GM12864 (cell line): ENCODE results near the gene DHRS3.

Experiments
- DNase-seq: peaks from one replicate; pipeline ENCODE4 v3.0.0-alpha.2; 2011; ENCODE audit warnings: low read depth
- H3K4me3 ChIP-seq: 2 replicates; pipeline ENCODE4 v1.5.1; 2011; ENCODE audit warnings: mild to moderate bottlenecking, low read depth, low read length, control low read depth
- TF ChIP-seq, protein P1 (sequence below): IDR thresholded peaks from 2 replicates; pipeline ENCODE4 v1.5.1; 2011; ENCODE audit warnings: low read depth, mild to moderate bottlenecking, moderate library complexity, low read length, control low read depth, inconsistent platforms; ENCODE audit errors: missing control alignments

The DHRS3 gene

DNA sequence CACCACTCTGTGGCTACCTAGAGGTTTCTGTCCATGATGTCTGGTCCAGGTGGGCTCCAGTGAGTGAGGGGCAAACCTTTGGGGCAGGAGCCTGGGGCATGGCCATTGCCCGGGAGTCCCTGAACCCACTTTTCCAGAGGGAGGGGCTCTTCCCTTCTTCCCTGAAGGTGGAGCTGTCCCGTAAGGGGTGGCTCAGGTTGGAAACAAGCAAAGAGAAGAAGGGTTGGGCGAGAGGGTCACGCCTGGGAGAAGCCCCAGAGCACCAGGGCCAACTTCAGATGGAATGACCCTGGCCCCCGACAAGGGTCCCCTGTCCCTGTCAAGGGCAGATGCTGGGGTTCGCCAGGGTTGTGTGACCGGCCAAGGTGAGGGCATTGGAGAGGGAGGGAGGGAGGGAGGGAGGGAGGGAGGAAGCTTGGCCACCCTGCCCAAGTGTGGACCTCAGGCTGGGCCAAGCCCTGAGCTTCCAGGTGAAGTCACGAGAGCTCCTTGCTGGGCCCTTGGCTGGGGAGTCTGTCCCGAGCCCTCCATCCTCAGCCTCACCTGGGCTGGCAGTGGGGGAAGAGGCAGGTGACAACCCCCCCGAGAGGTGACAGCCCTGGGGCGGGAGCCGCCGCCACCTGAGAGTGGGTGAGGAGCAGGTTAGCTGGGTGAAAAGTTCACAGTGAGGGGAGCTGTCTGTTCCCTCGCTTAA, 69.6 kb downstream of the DHRS3 start:
- H3K4me3 ChIP-seq, result no peak overlapping the region
- TF ChIP-seq, protein P1, sequence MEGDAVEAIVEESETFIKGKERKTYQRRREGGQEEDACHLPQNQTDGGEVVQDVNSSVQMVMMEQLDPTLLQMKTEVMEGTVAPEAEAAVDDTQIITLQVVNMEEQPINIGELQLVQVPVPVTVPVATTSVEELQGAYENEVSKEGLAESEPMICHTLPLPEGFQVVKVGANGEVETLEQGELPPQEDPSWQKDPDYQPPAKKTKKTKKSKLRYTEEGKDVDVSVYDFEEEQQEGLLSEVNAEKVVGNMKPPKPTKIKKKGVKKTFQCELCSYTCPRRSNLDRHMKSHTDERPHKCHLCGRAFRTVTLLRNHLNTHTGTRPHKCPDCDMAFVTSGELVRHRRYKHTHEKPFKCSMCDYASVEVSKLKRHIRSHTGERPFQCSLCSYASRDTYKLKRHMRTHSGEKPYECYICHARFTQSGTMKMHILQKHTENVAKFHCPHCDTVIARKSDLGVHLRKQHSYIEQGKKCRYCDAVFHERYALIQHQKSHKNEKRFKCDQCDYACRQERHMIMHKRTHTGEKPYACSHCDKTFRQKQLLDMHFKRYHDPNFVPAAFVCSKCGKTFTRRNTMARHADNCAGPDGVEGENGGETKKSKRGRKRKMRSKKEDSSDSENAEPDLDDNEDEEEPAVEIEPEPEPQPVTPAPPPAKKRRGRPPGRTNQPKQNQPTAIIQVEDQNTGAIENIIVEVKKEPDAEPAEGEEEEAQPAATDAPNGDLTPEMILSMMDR, result no peak
- no peak for DNase-seq

DNA sequence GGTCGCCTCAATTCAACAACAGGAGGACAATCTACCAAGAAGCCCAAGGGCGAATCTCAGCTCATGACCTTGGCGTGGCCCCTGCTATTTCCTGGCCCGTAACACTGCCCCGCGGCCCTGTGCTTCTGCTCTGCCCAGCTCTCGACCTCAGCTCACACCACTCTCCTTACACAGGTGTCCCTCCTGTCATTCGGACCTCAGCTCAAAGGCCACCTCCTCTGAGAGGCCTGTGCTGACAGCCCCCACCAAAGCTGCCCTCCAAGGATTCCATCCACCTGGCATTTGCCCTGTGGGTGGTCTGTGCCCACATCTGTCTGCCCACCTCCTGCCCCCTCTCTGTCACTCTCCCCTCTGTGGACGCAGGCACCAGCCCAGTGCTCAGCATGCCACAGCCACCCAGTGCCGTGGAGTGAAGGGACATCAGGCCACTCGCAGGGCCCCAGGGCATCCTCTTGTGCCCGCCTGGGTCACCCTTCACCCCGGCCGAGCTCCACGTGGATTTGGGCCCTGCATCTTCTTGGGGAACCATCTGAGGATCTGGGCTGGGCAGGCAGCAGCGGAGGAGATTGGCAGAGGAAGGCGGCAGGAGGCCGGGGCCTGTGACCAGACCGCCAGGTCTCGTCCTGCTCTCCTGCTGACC, 70.3 kb downstream of the DHRS3 start:
- no peak for DNase-seq

DNA sequence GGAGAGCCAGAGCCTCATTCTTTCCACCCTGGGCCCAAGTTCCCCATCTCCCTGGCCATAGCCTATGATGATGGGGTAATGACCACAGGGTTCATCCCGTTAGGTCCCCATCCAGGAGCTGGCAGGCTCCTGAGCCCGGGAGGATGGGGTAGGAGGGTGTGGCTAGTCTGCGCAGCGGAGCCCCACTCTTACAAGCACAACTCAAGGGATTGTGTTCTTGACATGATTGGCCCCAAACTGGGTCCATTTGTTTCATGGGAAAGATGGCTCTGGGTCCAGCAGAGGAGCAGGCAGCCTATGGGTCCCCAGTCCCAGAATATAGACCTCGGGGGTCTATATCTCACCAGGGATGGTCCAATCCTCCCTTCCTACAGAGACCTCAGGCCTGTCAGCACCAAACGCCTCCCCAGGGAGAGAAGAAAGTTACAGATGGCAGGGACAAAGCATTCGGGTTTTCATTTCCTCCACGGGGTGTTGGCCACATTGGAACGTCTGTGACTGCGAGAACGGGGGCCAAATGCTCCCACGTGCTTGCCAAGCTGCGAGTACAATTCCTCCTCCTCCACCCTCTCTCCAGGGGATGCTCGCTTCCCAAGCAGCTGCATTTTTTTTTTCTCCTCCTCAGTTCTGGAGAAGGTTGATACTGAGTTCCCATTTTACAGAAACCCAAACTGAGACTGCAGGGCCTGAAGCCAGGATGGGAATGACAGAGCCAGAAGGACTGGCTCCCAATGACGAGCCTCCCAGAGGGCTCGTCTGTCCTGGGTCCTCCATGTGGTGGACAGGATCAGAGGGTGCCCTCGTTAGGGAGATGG, 71.0 kb downstream of the DHRS3 start:
- H3K4me3 ChIP-seq, result no peak overlapping the region
- DNase-seq, result no peak
- TF ChIP-seq, protein P1, result no peak

More for the DNA sequence above, 70.3 kb downstream of the DHRS3 start:
- H3K4me3 ChIP-seq, result no peak overlapping the region
- TF ChIP-seq, protein P1, result no peak

DNA sequence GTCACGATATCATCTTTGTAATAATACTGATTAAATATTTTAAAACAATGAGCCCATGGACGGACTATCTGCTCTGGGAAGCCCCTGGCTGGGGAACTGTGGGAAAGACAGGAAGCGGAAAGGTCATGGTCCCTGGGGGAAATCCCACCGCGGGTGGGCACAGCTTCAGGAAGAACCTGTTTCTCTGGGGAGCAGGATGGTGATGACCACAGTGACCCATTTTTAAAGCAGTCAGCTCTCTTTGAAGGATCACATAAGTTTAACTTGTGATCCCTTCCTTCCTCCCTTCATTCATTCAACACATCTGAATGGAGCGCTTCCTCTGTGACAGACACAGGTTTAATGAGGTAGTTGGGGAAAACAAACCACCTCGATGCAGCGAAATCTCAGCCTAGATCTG, 73.0 kb downstream of the DHRS3 start:
- TF ChIP-seq, protein P1, result no peak
- H3K4me3 ChIP-seq, result no peak overlapping the region
- DNase-seq, result no peak

DNA sequence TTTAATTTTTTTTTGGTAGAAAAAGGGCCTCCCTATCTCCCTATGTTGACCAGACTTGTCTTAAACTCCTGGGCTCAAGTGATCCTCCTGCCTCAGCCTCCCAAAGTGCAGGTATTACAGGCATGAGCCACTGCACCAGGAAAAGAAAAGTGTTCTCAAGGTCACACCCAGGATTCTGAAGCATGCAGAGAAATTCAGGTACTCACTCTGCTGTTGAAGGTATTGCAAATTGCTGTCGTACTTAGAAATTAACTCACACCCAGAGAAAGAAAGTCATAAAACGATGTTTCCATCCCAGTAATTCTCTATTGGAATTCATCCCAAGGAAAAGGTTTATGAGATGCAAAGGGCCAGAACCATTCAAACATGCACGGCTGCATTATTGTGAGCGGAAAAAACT, 73.7 kb downstream of the DHRS3 start:
- no peak overlapping the region for H3K4me3 ChIP-seq
- TF ChIP-seq, protein P1, result no peak
- no peak for DNase-seq

DNA sequence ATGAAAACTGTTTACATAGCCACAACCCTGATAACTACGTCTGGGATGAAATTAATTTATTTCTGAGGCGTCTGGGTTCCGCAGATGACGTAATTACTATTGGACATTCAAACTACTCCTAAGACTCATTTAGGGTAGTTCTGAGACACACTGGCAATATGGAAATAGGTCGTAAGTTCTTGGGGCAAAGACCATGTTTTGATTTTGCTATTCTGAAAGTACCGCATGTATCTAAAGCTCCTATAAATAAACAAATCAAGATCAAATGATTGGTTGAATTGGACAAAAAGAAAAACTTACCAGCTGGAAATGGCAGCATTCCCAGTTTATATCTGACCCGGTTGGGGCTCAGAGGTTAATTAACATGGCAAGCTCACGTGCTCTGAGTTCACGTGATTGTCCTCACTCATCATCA, 74.3 kb downstream of the DHRS3 start:
- DNase-seq, result no peak
- no peak overlapping the region for H3K4me3 ChIP-seq
- TF ChIP-seq, protein P1, result no peak
